Uterus (tissue), 2 donors: ENCODE data around the gene VAV1.
"Not testable (repeated sequence)": the region's sequence is repeated elsewhere in the genome, so short reads cannot be mapped to it uniquely, and the experiment has no call there.

Experiments used
- CTCF ChIP-seq, 4 experiments: fragments of 200-600 bp in 2 of 4; fragments of 450-650 bp in 2 of 4; sonication (generic) in 2 of 4; IDR thresholded peaks; one replicate each; pipeline ENCODE4 v1.5.1; 2016 to 2019; ENCODE audit warnings: antibody characterized with exemption in 4 of 4, mild to moderate bottlenecking in 2 of 4, moderate library complexity in 1 of 4
- POLR2A ChIP-seq, 2 donors: fragments of 450-650 bp; IDR thresholded peaks; one replicate each; pipeline ENCODE4 v1.6.1; 2016; ENCODE audit warnings: antibody characterized with exemption in 2 of 2, mild to moderate bottlenecking in 1 of 2, moderate library complexity in 1 of 2

DNA sequence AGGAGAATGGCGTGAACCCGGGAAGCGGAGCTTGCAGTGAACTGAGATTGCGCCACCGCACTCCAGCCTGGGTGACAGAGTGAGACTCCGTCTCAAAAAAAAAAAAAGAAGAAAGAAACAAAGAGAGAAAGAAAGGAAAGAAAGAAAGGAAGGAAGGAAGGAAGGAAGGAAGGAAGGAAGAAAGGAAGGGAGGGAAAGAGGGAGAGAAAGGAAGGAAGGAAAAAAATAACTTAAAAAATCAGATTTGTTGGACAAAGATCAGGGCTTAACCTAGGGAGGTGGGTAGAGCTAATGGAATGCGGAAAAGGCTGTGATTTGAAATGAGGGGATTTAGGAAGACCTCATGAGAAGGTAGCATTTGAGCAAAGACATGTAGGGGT, 870 bp upstream of the VAV1 start:
- TF ChIP-seq CTCF, POLR2A (IDR thresholded peaks at IDR 0.05): not testable (repeated sequence)
